A549 (cell line): ENCODE data around the gene PADI2. TPM values are rescaled to one million over a fixed set of nuclear protein-coding genes. Genes with fewer than 3 reads are reported as not detected.

Source experiments
- ATAC-seq, 2 experiments: fragments of 200-7000 bp in 1 of 2; fragments of >200 bp in 1 of 2; cut with Nextera tagmentation in 1 of 2; cut with Tn5 transposase in 1 of 2; 3 replicates each; pipeline versions ENCODE4 v1.8.0 to v1.9.1; 2018 to 2020; ENCODE audit warnings: mild to moderate bottlenecking in 1 of 2, moderate library complexity in 1 of 2
- CTCF ChIA-PET: fragments of 300-600 bp; sonication (Branson Sonifier 250); formaldehyde crosslinking; extraction: SDS; loops from one replicate; lab custom pipeline; 2021; ENCODE audit warnings: antibody characterized with exemption, inconsistent platforms; lab: Yijun Ruan, JAX
- POLR2A ChIA-PET: fragments of 350-600 bp; formaldehyde crosslinking; extraction: SDS; loops from one replicate; lab custom pipeline; 2021; ENCODE audit warnings: antibody characterized with exemption, inconsistent platforms; lab: Yijun Ruan, JAX
- DNase-seq, 2 experiments: peaks; one replicate each; pipeline versions ENCODE4 v3.0.0 to v3.0.0-alpha.2; 2011 to 2016; ENCODE audit warnings: low read depth in 1 of 2, low spot score in 1 of 2
- FAIRE-seq: peaks from 2 replicates; lab custom pipeline; 2011; peaks lifted over from hg19 to GRCh38; lab: Jason Lieb, UNC
- H3K27ac ChIP-seq, 2 experiments: fragments of >200 bp; sonication (Bioruptor Twin); formaldehyde crosslinking; 3 replicates each; pipeline ENCODE4 v1.5.1; 2016 to 2017
- H3K4me1 ChIP-seq: fragments of >200 bp; sonication (Bioruptor Twin); formaldehyde crosslinking; 3 replicates; pipeline ENCODE4 v1.6.1; 2016
- H3K4me2 ChIP-seq: fragments of >200 bp; sonication (Bioruptor Twin); formaldehyde crosslinking; 3 replicates; pipeline ENCODE4 v1.6.1; 2016
- H3K4me3 ChIP-seq: fragments of >200 bp; sonication (Bioruptor Twin); formaldehyde crosslinking; 3 replicates; pipeline ENCODE4 v1.5.1; 2016
- H3K9me3 ChIP-seq: fragments of >200 bp; sonication (Bioruptor Twin); formaldehyde crosslinking; 3 replicates; pipeline ENCODE4 v1.6.1; 2016
- ATOH8 ChIP-seq: fragments of 250-450 bp; sonication (Bioruptor Pico); IDR thresholded peaks from 2 replicates; pipeline ENCODE4 v1.5.0; 2020; ENCODE audit warnings: low read depth, mild to moderate bottlenecking, moderate library complexity
- CHD2 ChIP-seq: fragments of 150-350 bp; IDR thresholded peaks from 2 replicates; pipeline ENCODE4 v1.6.1; 2014; ENCODE audit warnings: low read length; ENCODE audit not compliant: partially characterized antibody
- CHD4 ChIP-seq: fragments of 200-600 bp; sonication (generic); IDR thresholded peaks from 2 replicates; pipeline ENCODE4 v1.6.1; 2016; ENCODE audit warnings: antibody characterized with exemption, mild to moderate bottlenecking, borderline replicate concordance
- ESRRA ChIP-seq: fragments of 150-350 bp; IDR thresholded peaks from 2 replicates; pipeline ENCODE4 v1.6.1; 2014; ENCODE audit warnings: mild to moderate bottlenecking, low read length, borderline replicate concordance
- GATA3 ChIP-seq: IDR thresholded peaks from 2 replicates; pipeline ENCODE4 v1.6.1; 2012; ENCODE audit warnings: borderline replicate concordance
- HMGXB4 ChIP-seq: fragments of 250-450 bp; sonication (Bioruptor Pico); IDR thresholded peaks from 2 replicates; pipeline ENCODE4 v1.5.0; 2021; ENCODE audit warnings: mild to moderate bottlenecking, moderate library complexity, borderline replicate concordance
- HOXA7 ChIP-seq: fragments of 250-450 bp; sonication (Bioruptor Pico); IDR thresholded peaks from 2 replicates; pipeline ENCODE4 v1.5.0; 2020; ENCODE audit warnings: mild to moderate bottlenecking, moderate library complexity
- HOXB13 ChIP-seq: fragments of 250-450 bp; sonication (Bioruptor Pico); IDR thresholded peaks from 2 replicates; pipeline ENCODE4 v1.5.0; 2020; ENCODE audit warnings: low read depth, mild to moderate bottlenecking, moderate library complexity
- KDM5A ChIP-seq: fragments of 200-600 bp; sonication (generic); IDR thresholded peaks from 2 replicates; pipeline ENCODE4 v1.6.1; 2016; ENCODE audit warnings: antibody characterized with exemption, mild to moderate bottlenecking
- MAX ChIP-seq: IDR thresholded peaks from 2 replicates; pipeline ENCODE4 v1.6.1; 2012
- NR3C1 ChIP-seq: fragments of >200 bp; sonication (Bioruptor Twin); formaldehyde crosslinking; IDR thresholded peaks from 3 replicates; pipeline ENCODE4 v1.6.1; 2017
- PBX3 ChIP-seq: IDR thresholded peaks from 2 replicates; pipeline ENCODE4 v1.6.1; 2012
- POLR2A ChIP-seq: IDR thresholded peaks from 2 replicates; pipeline ENCODE4 v1.6.1; 2012; ENCODE audit warnings: mild to moderate bottlenecking, low read length
- POLR2AphosphoS2 ChIP-seq: conservative IDR thresholded peaks from 2 replicates; pipeline ENCODE4 v1.6.1; 2012; ENCODE audit warnings: low read length, improper control_type of control experiment, inconsistent platforms
- RAD21 ChIP-seq, 2 experiments: fragments of >200 bp in 1 of 2; sonication (Bioruptor Twin) in 1 of 2; formaldehyde crosslinking in 1 of 2; IDR thresholded peaks in 1 of 2; conservative IDR thresholded peaks in 1 of 2; 2 replicates in 1 of 2; 3 replicates in 1 of 2; pipeline ENCODE4 v1.6.1; 2012 to 2018; ENCODE audit warnings: inconsistent platforms in 1 of 2
- RARB ChIP-seq: fragments of 250-450 bp; sonication (Bioruptor Pico); IDR thresholded peaks from 2 replicates; pipeline ENCODE4 v1.8.0; 2021; ENCODE audit warnings: mild to moderate bottlenecking, moderate library complexity
- SREBF2 ChIP-seq: fragments of 450-650 bp; IDR thresholded peaks from 2 replicates; pipeline ENCODE4 v1.6.1; 2014; ENCODE audit warnings: mild to moderate bottlenecking, moderate library complexity
- TP53 ChIP-seq: fragments of 250-450 bp; sonication (Bioruptor Pico); IDR thresholded peaks from 2 replicates; pipeline ENCODE4 v1.5.0; 2021; ENCODE audit warnings: mild to moderate bottlenecking, moderate library complexity
- USF2 ChIP-seq: fragments of 450-650 bp; IDR thresholded peaks from 2 replicates; pipeline ENCODE4 v1.6.1; 2014; ENCODE audit warnings: antibody characterized with exemption
- ZSCAN20 ChIP-seq: fragments of 250-450 bp; sonication (Bioruptor Pico); IDR thresholded peaks from 2 replicates; pipeline ENCODE4 v1.8.0; 2022; ENCODE audit warnings: mild to moderate bottlenecking, moderate library complexity
- WGBS: methylation state at CpG from one replicate; pipeline ENCODE4 v1.1.6; 2017; ENCODE audit errors: missing lambda C conversion rate; 5-methylcytosine and 5-hydroxymethylcytosine counted together
- polyA plus RNA-seq, 4 experiments: library from polyadenylated mRNA; depleted of rRNA in 3 of 4; stranded (reverse); fragments of >200 nt; fragmentation: RNase III in 1 of 4; extraction: RNeasy Plus Mini Kit Qiagen cat#74134 plus additional on column Dnase treatment in 1 of 4; gene quantifications; 2 replicates in 3 of 4; 3 replicates in 1 of 4; pipeline ENCODE4 v1.2.3, GENCODE V29; 2011 to 2017

The PADI2 gene
- polyA plus RNA-seq, 2 of the 4 experiments (the other 2 are of a cell fraction), result 1.1 to 1.3 TPM

- CTCF ChIA-PET, result interaction anchor here (1.1 to 5.6 kb wide), 3 partner anchors 8 to 272 kb away, joined by 3 to 33 read pairs (median 6); no protein-coding TSS in a partner anchor
- FAIRE-seq, result no peak
- H3K9me3 ChIP-seq, result no peaks in the 10 kb centered on the region
These were observed 14.8 kb upstream of the PADI2 start for GRCh38 chr1:17134034-17134433.

GRCh38 chr1:17130138-17130635, 10.9 kb upstream of the PADI2 start:
- Histone ChIP-seq H3K4me1 (peaks cover 43% of the 10 kb centered on the region), H3K27ac (peak overlapping the region; percentile 85 to 95; a peak in 5 of 6 replicates), H3K4me2 (no peak overlapping the region), H3K4me3 (no peak overlapping the region), H3K9me3 (no peaks in the 10 kb centered on the region)
- TF ChIP-seq CHD4, result no peak
- TF ChIP-seq ZSCAN20 (CRISPR knock-in tag), result no peak
- TF ChIP-seq HMGXB4 (CRISPR knock-in tag), result no peak
- no peak for TF ChIP-seq KDM5A
- no peak for TF ChIP-seq ATOH8
- TF ChIP-seq HOXB13 (CRISPR knock-in tag), result no peak
- TF ChIP-seq ESRRA, result no peak
- no peak for TF ChIP-seq POLR2A
- TF ChIP-seq PBX3, result no peak
- no peak for TF ChIP-seq SREBF2
- no peak for TF ChIP-seq TP53 (CRISPR knock-in tag)
- ChIA-PET POLR2A (interaction anchor here (0.6 to 1.0 kb wide), 4 partner anchors 9 to 201 kb away, joined by 3 to 8 read pairs (median 3); no protein-coding TSS in a partner anchor), CTCF (interaction anchor here (0.7 to 13.4 kb wide), 3 partner anchors 86 to 144 kb away, joined by 3 to 380 read pairs (median 3); no protein-coding TSS in a partner anchor)
- DNase-seq, result no peak
- no peak for ATAC-seq
- FAIRE-seq, result no peak
- 91% methylated on average over 3 of the region's 3 CpGs for WGBS

More at GRCh38 chr1:17134034-17134433, 14.8 kb upstream of the PADI2 start:
- Histone ChIP-seq H3K27ac (peak overlapping the region in 1 of 2 experiments; percentile 81; a peak in 3 of 6 replicates), H3K4me1 (peaks cover 18% of the 10 kb centered on the region)
- 87% methylated on average over 4 of the region's 4 CpGs for WGBS
- TF ChIP-seq CHD2 (no peak), HMGXB4 (CRISPR knock-in tag) (no peak), USF2 (no peak), HOXB13 (CRISPR knock-in tag) (no peak), GATA3 (no peak), POLR2A (no peak), HOXA7 (CRISPR knock-in tag) (no peak), NR3C1 (no peak), MAX (no peak), RAD21 (conservative IDR thresholded peaks at IDR 0.05 in 1 of 2, IDR thresholded peaks at IDR 0.05 in 1 of 2) (no peak), RARB (no peak), POLR2AphosphoS2 (no peak)
- TF ChIP-seq, all 56 proteins: peak for 0
- POLR2A ChIA-PET, result no interaction called here
- ATAC-seq, result no peak
- DNase-seq, result no peak
- Histone ChIP-seq H3K4me3 (no peak overlapping the region), H3K4me2 (no peak overlapping the region)
